ENCODE results near the gene CYSRT1.
"Not testable (repeated sequence)": the region's sequence is repeated elsewhere in the genome, so short reads cannot be mapped to it uniquely, and the experiment has no call there.

- TF ChIP-seq, protein P1, sequence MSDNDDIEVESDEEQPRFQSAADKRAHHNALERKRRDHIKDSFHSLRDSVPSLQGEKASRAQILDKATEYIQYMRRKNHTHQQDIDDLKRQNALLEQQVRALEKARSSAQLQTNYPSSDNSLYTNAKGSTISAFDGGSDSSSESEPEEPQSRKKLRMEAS (IDR thresholded peaks at IDR 0.05; ENCODE audit: insufficient read depth, insufficient read length): not testable (repeated sequence)
- TF ChIP-seq JUN (IDR thresholded peaks at IDR 0.05; ENCODE audit: borderline replicate concordance, insufficient read depth, insufficient read length, low read depth); FOS (IDR thresholded peaks at IDR 0.05; ENCODE audit: borderline replicate concordance, insufficient read depth, low read length); POLR2A (IDR thresholded peaks at IDR 0.05; ENCODE audit: low read depth, low read length); POLR2AphosphoS5 (IDR thresholded peaks at IDR 0.05; ENCODE audit: insufficient read depth, low read depth, low read length); EZH2 (IDR thresholded peaks at IDR 0.05; ENCODE audit: borderline replicate concordance, low read depth, low read length, severe bottlenecking); GATA2 (IDR thresholded peaks at IDR 0.05; ENCODE audit: insufficient read depth, insufficient read length, low read depth, low read length); MYC (IDR thresholded peaks at IDR 0.05; ENCODE audit: low read depth, low read length): not testable (repeated sequence)
- TF ChIP-seq, protein P2, sequence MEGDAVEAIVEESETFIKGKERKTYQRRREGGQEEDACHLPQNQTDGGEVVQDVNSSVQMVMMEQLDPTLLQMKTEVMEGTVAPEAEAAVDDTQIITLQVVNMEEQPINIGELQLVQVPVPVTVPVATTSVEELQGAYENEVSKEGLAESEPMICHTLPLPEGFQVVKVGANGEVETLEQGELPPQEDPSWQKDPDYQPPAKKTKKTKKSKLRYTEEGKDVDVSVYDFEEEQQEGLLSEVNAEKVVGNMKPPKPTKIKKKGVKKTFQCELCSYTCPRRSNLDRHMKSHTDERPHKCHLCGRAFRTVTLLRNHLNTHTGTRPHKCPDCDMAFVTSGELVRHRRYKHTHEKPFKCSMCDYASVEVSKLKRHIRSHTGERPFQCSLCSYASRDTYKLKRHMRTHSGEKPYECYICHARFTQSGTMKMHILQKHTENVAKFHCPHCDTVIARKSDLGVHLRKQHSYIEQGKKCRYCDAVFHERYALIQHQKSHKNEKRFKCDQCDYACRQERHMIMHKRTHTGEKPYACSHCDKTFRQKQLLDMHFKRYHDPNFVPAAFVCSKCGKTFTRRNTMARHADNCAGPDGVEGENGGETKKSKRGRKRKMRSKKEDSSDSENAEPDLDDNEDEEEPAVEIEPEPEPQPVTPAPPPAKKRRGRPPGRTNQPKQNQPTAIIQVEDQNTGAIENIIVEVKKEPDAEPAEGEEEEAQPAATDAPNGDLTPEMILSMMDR (IDR thresholded peaks at IDR 0.05; ENCODE audit: extremely low read depth in 1 of 2, insufficient read depth in 1 of 2, low read depth in 1 of 2, low read length in 2 of 2): peak; percentile 27 to 30
These were observed 37.4 kb downstream of the CYSRT1 start for GRCh38 chr9:137262173-137262908.
